Activated CD4-positive, alpha-beta T cell treated with anti-CD3 and anti-CD28 coated beads, Interleukin-2, amount 10 ng/mL, durations not matched to agents 7 days and 5 days (primary cell): ENCODE measurements around the gene MAP2K5. TPM values are rescaled to one million over a fixed set of nuclear protein-coding genes. Genes with fewer than 3 reads are reported as not detected.

Experiments used
- CTCF ChIA-PET: fragments of 350-600 bp; sonication (Branson Sonifier 250); formaldehyde crosslinking; loops from one replicate; lab custom pipeline; 2021; ENCODE audit warnings: antibody characterized with exemption; lab: Charles Lee
- POLR2A ChIA-PET: fragments of 350-600 bp; sonication (Branson Sonifier 250); formaldehyde crosslinking; loops from one replicate; lab custom pipeline; 2021; ENCODE audit warnings: antibody characterized with exemption; lab: Charles Lee
- DNase-seq: peaks from one replicate; pipeline ENCODE4 v3.0.0-alpha.2; 2020
- H3K27ac Mint-ChIP-seq: one replicate; pipeline ENCODE4 v1.8.0; 2021; ENCODE audit warnings: mild to moderate bottlenecking, moderate library complexity, mixed read lengths
- H3K27me3 Mint-ChIP-seq: one replicate; pipeline ENCODE4 v1.8.0; 2021; ENCODE audit warnings: mixed read lengths
- H3K36me3 Mint-ChIP-seq: one replicate; pipeline ENCODE4 v1.8.0; 2021; ENCODE audit warnings: low read depth, mixed read lengths
- H3K4me1 Mint-ChIP-seq: one replicate; pipeline ENCODE4 v1.8.0; 2021; ENCODE audit warnings: mixed read lengths
- H3K4me3 Mint-ChIP-seq: one replicate; pipeline ENCODE4 v1.8.0; 2021; ENCODE audit warnings: mild to moderate bottlenecking, moderate library complexity, mixed read lengths
- H3K9me3 Mint-ChIP-seq: one replicate; pipeline ENCODE4 v1.8.0; 2021; ENCODE audit warnings: mixed read lengths
- total RNA-seq, 2 experiments: library from RNA; stranded (reverse); gene quantifications; one replicate each; pipeline ENCODE4 v1.2.3, GENCODE V29; 2021

Gene MAP2K5
- total RNA-seq, 2 experiments from 2014 or later = 25.9 to 26.3 TPM

GRCh38 chr15:67531379-67531914 is 11.1 kb upstream of the MAP2K5 start:
- Mint-ChIP-seq H3K4me1 (peaks cover 9% of the 10 kb centered on the region), H3K9me3 (no peaks in the 10 kb centered on the region), H3K27me3 (no peaks in the 10 kb centered on the region), H3K4me3 (no peak overlapping the region), H3K27ac (no peak overlapping the region), H3K36me3 (peaks cover 9% of the 10 kb centered on the region)
- CTCF ChIA-PET = no interaction called here
- POLR2A ChIA-PET = no interaction called here
- DNase-seq = no peak

GRCh38 chr15:67533873-67534272 is 8.6 kb upstream of the MAP2K5 start:
- Mint-ChIP-seq H3K36me3 (peaks cover 6% of the 10 kb centered on the region), H3K4me1 (peaks cover 14% of the 10 kb centered on the region), H3K27me3 (no peaks in the 10 kb centered on the region), H3K9me3 (no peaks in the 10 kb centered on the region), H3K27ac (no peak overlapping the region), H3K4me3 (no peak overlapping the region)
- ChIA-PET CTCF (no interaction called here), POLR2A (no interaction called here)
- DNase-seq = no peak

- CTCF ChIA-PET = no interaction called here
- no peak for DNase-seq
- Mint-ChIP-seq H3K27me3 (no peaks in the 10 kb centered on the region), H3K36me3 (peaks cover 9% of the 10 kb centered on the region), H3K27ac (no peak overlapping the region), H3K9me3 (no peaks in the 10 kb centered on the region), H3K4me1 (peaks cover 18% of the 10 kb centered on the region), H3K4me3 (no peak overlapping the region)
- POLR2A ChIA-PET = no interaction called here
Measured at GRCh38 chr15:67534360-67534759, 8.1 kb upstream of the MAP2K5 start.

GRCh38 chr15:67537771-67538170 is 4.7 kb upstream of the MAP2K5 start:
- no peaks in the 10 kb centered on the region for H3K9me3 Mint-ChIP-seq
- no peak for DNase-seq
- no peak overlapping the region for H3K27ac Mint-ChIP-seq
- no peak overlapping the region for H3K4me3 Mint-ChIP-seq
- no peaks in the 10 kb centered on the region for H3K27me3 Mint-ChIP-seq
- POLR2A ChIA-PET = no interaction called here
- CTCF ChIA-PET = interaction anchor here (0.8 kb wide), 1 partner anchor 15 kb away, joined by 3 read pairs; no protein-coding TSS in a partner anchor
- peaks cover 36% of the 10 kb centered on the region for H3K4me1 Mint-ChIP-seq
- peaks cover 6% of the 10 kb centered on the region for H3K36me3 Mint-ChIP-seq

- Mint-ChIP-seq H3K9me3 (no peaks in the 10 kb centered on the region), H3K4me1 (peaks cover 59% of the 10 kb centered on the region), H3K4me3 (peak overlapping the region; percentile 97), H3K27me3 (no peaks in the 10 kb centered on the region), H3K27ac (peak overlapping the region; percentile 86), H3K36me3 (peaks cover 15% of the 10 kb centered on the region)
- POLR2A ChIA-PET = no interaction called here
- DNase-seq = no peak
- CTCF ChIA-PET = no interaction called here
Measured at GRCh38 chr15:67543348-67543718, 830 bp downstream of the MAP2K5 start.

- DNase-seq = no peak
- POLR2A ChIA-PET = no interaction called here
- Mint-ChIP-seq H3K4me1 (peaks cover 55% of the 10 kb centered on the region), H3K9me3 (no peaks in the 10 kb centered on the region), H3K27ac (no peak overlapping the region), H3K4me3 (peak overlapping the region; percentile 97), H3K36me3 (peaks cover 13% of the 10 kb centered on the region), H3K27me3 (no peaks in the 10 kb centered on the region)
- CTCF ChIA-PET = no interaction called here
Measured at GRCh38 chr15:67544475-67544874, 2.0 kb downstream of the MAP2K5 start.

- CTCF ChIA-PET = interaction anchor here (1.4 kb wide), 1 partner anchor 12 kb away, joined by 5 read pairs; no protein-coding TSS in a partner anchor
- POLR2A ChIA-PET = no interaction called here
- H3K36me3 Mint-ChIP-seq = peaks cover 14% of the 10 kb centered on the region
- no peak overlapping the region for H3K4me3 Mint-ChIP-seq
- H3K9me3 Mint-ChIP-seq = no peaks in the 10 kb centered on the region
- H3K4me1 Mint-ChIP-seq = peaks cover 44% of the 10 kb centered on the region
- no peak overlapping the region for H3K27ac Mint-ChIP-seq
- no peaks in the 10 kb centered on the region for H3K27me3 Mint-ChIP-seq
- DNase-seq = no peak
Measured at GRCh38 chr15:67545864-67546263, 3.4 kb downstream of the MAP2K5 start.

- no peak overlapping the region for H3K4me3 Mint-ChIP-seq
- POLR2A ChIA-PET = no interaction called here
- peaks cover 39% of the 10 kb centered on the region for H3K4me1 Mint-ChIP-seq
- H3K9me3 Mint-ChIP-seq = no peaks in the 10 kb centered on the region
- CTCF ChIA-PET = interaction anchor here (1.4 kb wide), 1 partner anchor 10 kb away, joined by 5 read pairs; no protein-coding TSS in a partner anchor
- H3K27me3 Mint-ChIP-seq = no peaks in the 10 kb centered on the region
- no peak overlapping the region for H3K27ac Mint-ChIP-seq
- DNase-seq = no peak
- peaks cover 14% of the 10 kb centered on the region for H3K36me3 Mint-ChIP-seq
Measured at GRCh38 chr15:67547064-67547463, 4.6 kb downstream of the MAP2K5 start.

GRCh38 chr15:67547836-67548235 is 5.3 kb downstream of the MAP2K5 start:
- no peak for DNase-seq
- Mint-ChIP-seq H3K27ac (no peak overlapping the region), H3K27me3 (no peaks in the 10 kb centered on the region), H3K4me1 (peaks cover 39% of the 10 kb centered on the region), H3K9me3 (no peaks in the 10 kb centered on the region), H3K36me3 (peaks cover 14% of the 10 kb centered on the region), H3K4me3 (no peak overlapping the region)
- ChIA-PET CTCF (no interaction called here), POLR2A (no interaction called here)

- no peaks in the 10 kb centered on the region for H3K9me3 Mint-ChIP-seq
- H3K36me3 Mint-ChIP-seq = peaks cover 14% of the 10 kb centered on the region
- POLR2A ChIA-PET = no interaction called here
Measured at GRCh38 chr15:67548236-67548852, 5.8 kb downstream of the MAP2K5 start.

GRCh38 chr15:67548862-67549651 is 6.6 kb downstream of the MAP2K5 start:
- no peak overlapping the region for H3K4me3 Mint-ChIP-seq
- H3K9me3 Mint-ChIP-seq = no peaks in the 10 kb centered on the region
- H3K4me1 Mint-ChIP-seq = peaks cover 29% of the 10 kb centered on the region
- ChIA-PET CTCF (interaction anchor here (1.6 kb wide), 1 partner anchor 12 kb away, joined by 3 read pairs; no protein-coding TSS in a partner anchor), POLR2A (interaction anchor here (0.5 kb wide), 1 partner anchor 683 kb away, joined by 4 read pairs; no protein-coding TSS in a partner anchor)
- H3K27me3 Mint-ChIP-seq = no peaks in the 10 kb centered on the region
- H3K36me3 Mint-ChIP-seq = peaks cover 14% of the 10 kb centered on the region
- H3K27ac Mint-ChIP-seq = no peak overlapping the region
- no peak for DNase-seq

More at GRCh38 chr15:67548236-67548852, 5.8 kb downstream of the MAP2K5 start:
- Mint-ChIP-seq H3K27me3 (no peaks in the 10 kb centered on the region), H3K4me1 (peaks cover 36% of the 10 kb centered on the region), H3K27ac (no peak overlapping the region), H3K4me3 (no peak overlapping the region)
- CTCF ChIA-PET = no interaction called here
- no peak for DNase-seq

- ChIA-PET CTCF (interaction anchor here (0.8 to 1.6 kb wide), 2 partner anchors 11 to 610 kb away, joined by 3 to 4 read pairs; no protein-coding TSS in a partner anchor), POLR2A (interaction anchor here (0.5 kb wide), 1 partner anchor 682 kb away, joined by 4 read pairs; no protein-coding TSS in a partner anchor)
- H3K9me3 Mint-ChIP-seq = no peaks in the 10 kb centered on the region
- DNase-seq = no peak
- H3K4me1 Mint-ChIP-seq = peaks cover 22% of the 10 kb centered on the region
- H3K4me3 Mint-ChIP-seq = no peak overlapping the region
- H3K27ac Mint-ChIP-seq = no peak overlapping the region
- H3K27me3 Mint-ChIP-seq = no peaks in the 10 kb centered on the region
- peaks cover 15% of the 10 kb centered on the region for H3K36me3 Mint-ChIP-seq
Measured at GRCh38 chr15:67549736-67550135, 7.2 kb downstream of the MAP2K5 start.

- no peak for DNase-seq
- Mint-ChIP-seq H3K4me1 (peaks cover 14% of the 10 kb centered on the region), H3K4me3 (no peak overlapping the region), H3K27ac (no peak overlapping the region), H3K36me3 (peaks cover 15% of the 10 kb centered on the region), H3K27me3 (no peaks in the 10 kb centered on the region), H3K9me3 (no peaks in the 10 kb centered on the region)
- POLR2A ChIA-PET = no interaction called here
- CTCF ChIA-PET = interaction anchor here (0.6 to 1.6 kb wide), 3 partner anchors 10 to 611 kb away, joined by 3 to 4 read pairs (median 3); no protein-coding TSS in a partner anchor
Measured at GRCh38 chr15:67550522-67550921, 8.0 kb downstream of the MAP2K5 start.
